ENCODE data around the gene MUSK.

Gene MUSK

GRCh38 chr9:110695846-110696245, 27.3 kb downstream of the MUSK start:
- DNase-seq (ENCODE audit: low read depth): peak; percentile 28

- DNase-seq (ENCODE audit: low read depth): peak; percentile 36
Observed at GRCh38 chr9:110700953-110701352, 32.4 kb downstream of the MUSK start.

GRCh38 chr9:110703669-110704068, 35.1 kb downstream of the MUSK start:
- DNase-seq (ENCODE audit: low read depth): no peak

- DNase-seq (ENCODE audit: low read depth): no peak
Observed at GRCh38 chr9:110707419-110707818, 38.8 kb downstream of the MUSK start.

- DNase-seq (ENCODE audit: low read depth): no peak
Observed at GRCh38 chr9:110710420-110710819, 41.8 kb downstream of the MUSK start.

GRCh38 chr9:110712955-110713354, 44.4 kb downstream of the MUSK start:
- no peak for DNase-seq (ENCODE audit: low read depth)

- no peak for DNase-seq (ENCODE audit: low read depth)
Observed at GRCh38 chr9:110714314-110714713, 45.7 kb downstream of the MUSK start.

- DNase-seq (ENCODE audit: low read depth): no peak
Observed at GRCh38 chr9:110728058-110728457, 59.5 kb downstream of the MUSK start.

GRCh38 chr9:110729641-110730040, 61.0 kb downstream of the MUSK start:
- no peak for DNase-seq (ENCODE audit: low read depth)

- no peak for DNase-seq (ENCODE audit: low read depth)
Observed at GRCh38 chr9:110731437-110732028, 62.9 kb downstream of the MUSK start.

GRCh38 chr9:110738982-110739381, 70.4 kb downstream of the MUSK start:
- peak; percentile 46 for DNase-seq (ENCODE audit: low read depth)

GRCh38 chr9:110742741-110743371, 74.3 kb downstream of the MUSK start:
- DNase-seq (ENCODE audit: low read depth): no peak

GRCh38 chr9:110744715-110745384, 76.3 kb downstream of the MUSK start:
- DNase-seq (ENCODE audit: low read depth): peak; percentile 96

- no peak for DNase-seq (ENCODE audit: low read depth)
Observed at GRCh38 chr9:110745676-110746075, 77.1 kb downstream of the MUSK start.

- DNase-seq (ENCODE audit: low read depth): no peak
Observed at GRCh38 chr9:110746211-110746930, 77.8 kb downstream of the MUSK start.

- no peak for DNase-seq (ENCODE audit: low read depth)
Observed at GRCh38 chr9:110748251-110748893, 79.8 kb downstream of the MUSK start.

- DNase-seq (ENCODE audit: low read depth): no peak
Observed at GRCh38 chr9:110750272-110750671, 81.7 kb downstream of the MUSK start.

GRCh38 chr9:110751971-110752370, 83.4 kb downstream of the MUSK start:
- no peak for DNase-seq (ENCODE audit: low read depth)

- peak; percentile 94 for DNase-seq (ENCODE audit: low read depth)
Observed at GRCh38 chr9:110752766-110753165, 84.2 kb downstream of the MUSK start.

GRCh38 chr9:110753731-110754231, 85.2 kb downstream of the MUSK start:
- DNase-seq (ENCODE audit: low read depth): peak; percentile 77

GRCh38 chr9:110755179-110755578, 86.6 kb downstream of the MUSK start:
- no peak for DNase-seq (ENCODE audit: low read depth)

- no peak for DNase-seq (ENCODE audit: low read depth)
Observed at GRCh38 chr9:110758201-110758600, 89.6 kb downstream of the MUSK start.
